ENCODE data around the gene TMEM213. TPM values are rescaled to one million over a fixed set of nuclear protein-coding genes. Genes with fewer than 3 reads are reported as not detected.

TMEM213 gene
- total and polyA plus RNA-seq, 10 of the 15 experiments (the other 5 are each of a cell fraction or from before 2014, with no cell fraction given): not detected

- H3K4me3 ChIP-seq: no peak overlapping the region
- CTCF ChIA-PET: interaction anchor here (0.6 kb wide), 1 partner anchor 785 kb away, joined by 3 read pairs; no protein-coding TSS in a partner anchor
- FAIRE-seq (no peak), DNase-seq (ENCODE audit: low read depth, low spot score) (no peak), ATAC-seq (no peak)
- 0% methylated on average over 6 of the region's 6 CpGs for WGBS (ENCODE audit: insufficient coverage, insufficient replicate concordance, low lambda C conversion rate, missing lambda C conversion rate)
- H3K4me2 ChIP-seq (ENCODE audit: control insufficient read depth, insufficient read depth): no peak overlapping the region
- no peaks in the 10 kb centered on the region for H3K79me2 ChIP-seq (ENCODE audit: control insufficient read depth, insufficient read depth, low read length)
- no peaks in the 10 kb centered on the region for H4K20me1 ChIP-seq (ENCODE audit: control insufficient read depth, insufficient read depth)
- in situ Hi-C loops (cut with MboI): no loop called here
- H3K4me1 ChIP-seq (ENCODE audit: control insufficient read depth, insufficient read depth, low read length): no peaks in the 10 kb centered on the region
- POLR2A ChIA-PET: interaction anchor here (0.5 kb wide), 1 partner anchor 411 kb away, joined by 5 read pairs; no protein-coding TSS in a partner anchor
- intact Hi-C loops (cut with micrococcal nuclease; ENCODE audit: unreplicated experiment): no loop called here
- H3K9me3 ChIP-seq (replicated peaks; ENCODE audit: control insufficient read depth, insufficient read depth, low read length): no peaks in the 10 kb centered on the region
- RAD21 ChIA-PET (ENCODE audit: unreplicated experiment): no interaction called here
- SMC1A ChIA-PET (ENCODE audit: uncharacterized antibody, unreplicated experiment): interaction anchor here (0.5 kb wide), 1 partner anchor 411 kb away, joined by 3 read pairs; no protein-coding TSS in a partner anchor
- peak overlapping the region; percentile 52 for H2AFZ ChIP-seq (ENCODE audit: control insufficient read depth, low read depth, low read length)
- no TSS peak for BruUV-seq (replicated peaks)
- no peaks in the 10 kb centered on the region for H3K27me3 ChIP-seq (replicated peaks in 1 of 2; ENCODE audit: control insufficient read depth in 2 of 2, insufficient read depth in 2 of 2, low read length in 1 of 2)
- no peaks in the 10 kb centered on the region for H3K36me3 ChIP-seq (ENCODE audit: control insufficient read depth in 2 of 2, insufficient read depth in 2 of 2, low read length in 1 of 2)
- no peak overlapping the region for H3K9ac ChIP-seq (ENCODE audit: control insufficient read depth, insufficient read depth, low read length)
- no peak overlapping the region for H3K27ac ChIP-seq (ENCODE audit: control insufficient read depth, insufficient read depth)
- TF ChIP-seq KLF5 (IDR thresholded peaks at IDR 0.05; ENCODE audit: partially characterized antibody) (no peak), CEBPB (IDR thresholded peaks at IDR 0.05; ENCODE audit: borderline replicate concordance in 1 of 2, low read depth in 2 of 2, low read length in 2 of 2) (no peak), YBX1 (IDR thresholded peaks at IDR 0.05) (no peak), TCF7 (IDR thresholded peaks at IDR 0.05; ENCODE audit: borderline replicate concordance) (no peak), ZNF592 (IDR thresholded peaks at IDR 0.05) (no peak), IKZF1 (conservative IDR thresholded peaks at IDR 0.05) (no peak), DPF2 (IDR thresholded peaks at IDR 0.05) (no peak), SPI1 (IDR thresholded peaks at IDR 0.05; ENCODE audit: borderline replicate concordance, insufficient read depth, low read depth, low read length) (no peak), ZNF24 (IDR thresholded peaks at IDR 0.05) (no peak), IRF3 (IDR thresholded peaks at IDR 0.05) (no peak), SUPT20H (IDR thresholded peaks at IDR 0.05; ENCODE audit: borderline replicate concordance, control insufficient read depth, low read depth, low read length) (no peak), NFYB (IDR thresholded peaks at IDR 0.05; ENCODE audit: insufficient read depth, low read depth, low read length) (no peak), PRDM15 (CRISPR knock-in tag; IDR thresholded peaks at IDR 0.05) (no peak), SRF (IDR thresholded peaks at IDR 0.05; ENCODE audit: low read depth in 2 of 2, low read length in 2 of 2) (no peak), NRF1 (conservative IDR thresholded peaks at IDR 0.05; ENCODE audit: low read depth, low read length) (no peak)
Measured at GRCh38 chr7:138882249-138882648, 84.5 kb downstream of the TMEM213 start.
